Putamen (tissue), 1 donor: Measurements from ENCODE around the gene SPINT2.

Experiments used
- DNase-seq: peaks from one replicate; pipeline ENCODE4 v3.0.0-alpha.2; 2016; ENCODE audit warnings: low spot score

Gene SPINT2

DNA sequence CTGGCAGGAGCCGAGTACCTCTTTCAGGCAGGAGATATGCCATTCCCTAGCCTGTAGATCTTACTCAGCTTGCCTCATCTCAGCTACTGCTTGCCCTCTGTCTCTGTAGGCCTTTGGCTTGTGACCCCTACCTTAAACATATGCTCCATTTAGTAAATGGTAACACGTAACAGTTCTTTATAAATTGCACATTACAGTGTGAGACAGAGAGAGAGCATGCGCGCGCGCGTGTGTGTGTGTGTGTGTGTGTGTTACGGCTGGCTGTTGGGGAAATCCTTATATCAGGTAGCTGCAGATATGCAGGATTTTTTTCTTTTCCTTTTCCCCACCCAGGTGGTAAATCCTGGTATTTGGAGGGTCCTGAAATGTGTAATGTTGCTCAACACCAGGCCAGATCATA, 4.2 kb downstream of the SPINT2 start:
- DNase-seq: no peak

GRCh38 chr19:38270587-38271167, 6.3 kb downstream of the SPINT2 start:
- DNase-seq: no peak

GRCh38 chr19:38273499-38273898, 9.1 kb downstream of the SPINT2 start:
- no peak for DNase-seq

DNA sequence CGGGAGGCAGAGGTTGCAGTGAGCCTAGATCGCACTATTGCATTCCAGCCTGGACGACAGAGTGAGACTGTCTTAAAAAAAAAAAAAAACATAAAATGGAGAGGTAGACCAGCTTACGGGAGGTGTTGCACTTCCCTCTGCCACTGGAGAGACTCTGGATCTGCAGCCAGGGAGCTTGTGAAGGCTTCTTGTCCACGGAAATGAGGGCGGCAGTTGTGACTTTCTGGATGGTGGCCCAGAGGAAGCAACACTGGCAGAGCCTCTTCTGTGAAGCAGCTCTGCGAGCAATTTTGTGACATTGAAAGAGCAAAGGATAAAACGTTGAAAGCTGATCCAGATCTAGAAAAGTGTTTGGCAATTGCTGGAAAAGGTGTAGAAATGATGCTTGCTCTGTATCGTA, 10.4 kb downstream of the SPINT2 start:
- peak; percentile 82 for DNase-seq

DNA sequence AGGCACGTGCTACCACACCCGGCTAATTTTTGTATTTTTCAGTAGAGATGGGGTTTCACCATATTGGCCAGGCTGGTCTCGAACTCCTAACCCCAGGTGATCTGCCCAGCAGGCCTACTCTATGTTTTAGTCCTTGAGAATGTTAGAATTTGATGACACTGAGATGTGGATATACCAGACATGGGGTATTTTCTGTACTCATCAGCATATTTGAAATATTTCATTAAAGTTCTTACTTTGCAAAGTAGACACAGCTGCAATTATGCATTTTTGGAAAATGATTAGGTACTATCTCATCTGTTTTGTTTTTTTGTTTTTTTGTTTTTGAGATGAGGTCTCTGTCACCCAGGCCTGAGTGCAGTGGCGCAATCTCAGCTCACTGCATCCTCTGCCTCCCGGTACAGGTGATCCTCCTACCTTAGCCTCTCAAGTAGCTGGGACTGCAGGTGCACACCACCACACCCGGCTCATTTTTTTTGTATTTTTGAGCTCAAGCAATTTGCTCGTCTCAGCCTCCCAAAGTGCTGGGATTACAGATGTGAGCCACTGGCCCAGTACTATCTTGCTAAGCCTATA, 12.7 kb downstream of the SPINT2 start:
- DNase-seq: no peak

- no peak for DNase-seq
Measured at GRCh38 chr19:38277549-38277948, 13.2 kb downstream of the SPINT2 start.

- DNase-seq: no peak
Measured at GRCh38 chr19:38277969-38278680, 13.8 kb downstream of the SPINT2 start.

DNA sequence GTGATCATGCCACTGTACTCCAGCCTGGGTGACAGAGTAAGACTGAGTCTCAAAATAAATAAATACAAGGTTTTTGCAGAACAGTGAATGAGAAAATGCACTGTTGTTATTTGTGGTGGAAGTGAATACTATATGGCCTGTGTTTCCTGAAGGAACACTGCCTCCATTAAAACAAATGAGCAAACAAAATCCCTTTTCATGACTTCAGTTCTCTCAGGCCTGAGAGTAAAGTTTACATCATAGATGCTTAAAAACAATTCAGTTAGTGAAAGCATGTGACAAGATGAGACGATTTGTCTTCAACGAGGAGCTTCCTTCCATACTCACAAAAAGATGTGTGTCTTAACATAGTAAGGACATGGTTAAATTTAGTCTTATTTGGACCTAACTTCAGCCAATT, 14.4 kb downstream of the SPINT2 start:
- DNase-seq: no peak

DNA sequence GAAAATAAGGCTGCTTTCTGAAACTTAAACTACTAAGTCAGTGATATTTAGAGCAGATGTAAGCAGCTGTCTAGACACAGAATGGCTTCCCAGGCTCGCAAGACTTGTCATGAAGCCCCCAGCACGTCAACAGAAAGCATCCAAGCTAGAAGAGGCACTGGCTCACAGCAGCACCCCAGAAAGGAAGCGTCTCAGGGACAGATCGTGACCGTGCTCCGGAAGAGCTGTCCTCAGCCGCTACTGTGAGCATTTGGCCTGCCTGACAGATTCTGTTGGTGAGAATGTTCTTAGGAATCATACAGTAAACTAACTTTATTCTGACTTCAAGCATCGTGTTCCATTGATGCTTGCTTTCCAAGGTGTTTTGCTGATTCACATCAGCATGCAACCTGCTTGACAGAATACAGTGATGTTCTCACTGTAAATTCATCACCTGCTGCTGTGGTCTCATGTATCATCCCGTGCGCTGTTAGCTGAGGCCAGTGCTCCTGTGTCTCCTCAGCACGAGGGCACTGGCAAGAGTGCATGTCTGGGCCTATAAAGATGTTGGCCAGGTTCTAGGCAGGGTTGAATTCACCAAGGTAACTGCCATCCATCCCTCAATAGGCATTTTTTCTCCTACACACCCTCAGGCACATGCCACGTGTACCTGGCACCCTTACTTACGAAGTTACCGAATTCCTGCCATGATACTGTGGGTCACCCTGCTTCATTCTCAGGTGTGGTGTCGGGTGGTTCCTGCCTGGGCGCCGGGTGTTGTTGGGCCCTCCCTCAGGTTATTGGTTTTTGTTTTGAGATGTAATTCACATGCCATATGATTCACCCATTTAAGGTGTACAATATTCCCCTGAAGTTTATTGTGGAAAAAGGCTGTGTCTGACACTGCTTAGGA, 15.9 kb downstream of the SPINT2 start:
- DNase-seq: no peak

DNA sequence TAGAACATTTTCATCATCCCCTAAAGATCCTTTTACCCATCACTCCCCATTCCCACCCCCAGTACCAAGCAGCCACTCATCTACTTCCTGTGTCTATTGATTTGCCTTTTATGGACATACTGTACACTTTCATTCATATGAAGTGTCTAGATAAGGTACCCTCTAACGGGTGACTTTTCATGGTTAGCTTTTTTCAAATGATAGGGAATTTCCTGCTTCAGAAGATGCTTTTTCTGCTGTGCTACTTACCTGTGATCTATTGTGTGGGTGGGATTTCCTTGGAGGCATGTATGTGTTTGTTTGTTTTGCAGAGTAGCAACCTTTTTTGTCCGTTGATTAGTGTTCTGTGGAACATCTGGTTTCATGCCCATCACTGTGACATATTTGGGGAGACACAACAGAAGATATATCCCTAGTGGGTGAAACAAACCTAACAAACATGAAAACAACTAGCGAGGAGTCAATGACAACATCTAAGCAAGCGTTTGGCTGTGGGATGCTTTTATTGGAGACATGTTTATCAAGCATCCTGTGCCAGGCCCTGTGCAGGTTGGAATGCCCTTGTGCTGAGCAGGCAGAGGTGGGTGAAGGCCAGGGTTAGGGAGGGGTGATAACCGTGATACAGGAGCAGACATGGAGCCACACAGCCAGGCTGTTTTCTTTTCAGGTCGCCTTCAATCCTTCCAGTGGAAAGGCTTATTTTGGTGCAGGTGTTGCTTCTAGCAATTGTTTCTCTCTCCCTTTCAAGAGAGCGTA, 17.6 kb downstream of the SPINT2 start:
- DNase-seq: no peak

- DNase-seq: no peak
Measured at GRCh38 chr19:38283271-38283670, 18.9 kb downstream of the SPINT2 start.

- DNase-seq: no peak
Measured at GRCh38 chr19:38284422-38284821, 20.0 kb downstream of the SPINT2 start.

DNA sequence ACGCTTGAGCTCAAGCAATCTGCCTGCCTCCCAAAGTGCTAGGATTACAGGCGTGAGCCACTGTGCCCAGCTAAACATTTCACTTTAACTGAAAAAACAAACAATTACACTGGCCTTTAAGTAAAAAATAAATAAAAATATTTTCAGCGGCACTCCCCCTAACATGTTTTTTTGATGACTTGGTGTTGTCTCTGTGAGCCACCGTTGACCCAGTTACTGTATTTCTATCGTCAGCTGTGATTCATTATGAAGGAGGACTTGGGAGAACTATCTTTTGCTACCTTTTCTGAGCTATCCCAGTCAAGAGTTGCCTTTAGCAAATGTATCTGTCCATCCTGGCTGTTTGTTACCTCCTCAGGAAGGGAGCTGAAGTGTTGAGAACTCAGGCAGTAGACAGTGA, 21.2 kb downstream of the SPINT2 start:
- no peak for DNase-seq

GRCh38 chr19:38287604-38288003, 23.2 kb downstream of the SPINT2 start:
- DNase-seq: peak; percentile 24

GRCh38 chr19:38288123-38288855, 23.9 kb downstream of the SPINT2 start:
- DNase-seq: no peak

GRCh38 chr19:38289955-38290354, 25.6 kb downstream of the SPINT2 start:
- peak; percentile 40 for DNase-seq

GRCh38 chr19:38290631-38291147, 26.3 kb downstream of the SPINT2 start:
- DNase-seq: no peak

DNA sequence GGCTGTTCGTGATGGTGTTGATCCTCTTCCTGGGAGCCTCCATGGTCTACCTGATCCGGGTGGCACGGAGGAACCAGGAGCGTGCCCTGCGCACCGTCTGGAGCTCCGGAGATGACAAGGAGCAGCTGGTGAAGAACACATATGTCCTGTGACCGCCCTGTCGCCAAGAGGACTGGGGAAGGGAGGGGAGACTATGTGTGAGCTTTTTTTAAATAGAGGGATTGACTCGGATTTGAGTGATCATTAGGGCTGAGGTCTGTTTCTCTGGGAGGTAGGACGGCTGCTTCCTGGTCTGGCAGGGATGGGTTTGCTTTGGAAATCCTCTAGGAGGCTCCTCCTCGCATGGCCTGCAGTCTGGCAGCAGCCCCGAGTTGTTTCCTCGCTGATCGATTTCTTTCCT, 27.5 kb downstream of the SPINT2 start:
- DNase-seq: no peak

- no peak for DNase-seq
Measured at GRCh38 chr19:38293281-38293680, 28.9 kb downstream of the SPINT2 start.

GRCh38 chr19:38294090-38294489, 29.7 kb downstream of the SPINT2 start:
- no peak for DNase-seq
